ENCODE results near the gene STK32C. TPM values are rescaled to one million over a fixed set of nuclear protein-coding genes. Genes with fewer than 3 reads are reported as not detected.

Gene STK32C
- total RNA-seq, 1 donor from 2014 or later: 13.6 TPM

DNA sequence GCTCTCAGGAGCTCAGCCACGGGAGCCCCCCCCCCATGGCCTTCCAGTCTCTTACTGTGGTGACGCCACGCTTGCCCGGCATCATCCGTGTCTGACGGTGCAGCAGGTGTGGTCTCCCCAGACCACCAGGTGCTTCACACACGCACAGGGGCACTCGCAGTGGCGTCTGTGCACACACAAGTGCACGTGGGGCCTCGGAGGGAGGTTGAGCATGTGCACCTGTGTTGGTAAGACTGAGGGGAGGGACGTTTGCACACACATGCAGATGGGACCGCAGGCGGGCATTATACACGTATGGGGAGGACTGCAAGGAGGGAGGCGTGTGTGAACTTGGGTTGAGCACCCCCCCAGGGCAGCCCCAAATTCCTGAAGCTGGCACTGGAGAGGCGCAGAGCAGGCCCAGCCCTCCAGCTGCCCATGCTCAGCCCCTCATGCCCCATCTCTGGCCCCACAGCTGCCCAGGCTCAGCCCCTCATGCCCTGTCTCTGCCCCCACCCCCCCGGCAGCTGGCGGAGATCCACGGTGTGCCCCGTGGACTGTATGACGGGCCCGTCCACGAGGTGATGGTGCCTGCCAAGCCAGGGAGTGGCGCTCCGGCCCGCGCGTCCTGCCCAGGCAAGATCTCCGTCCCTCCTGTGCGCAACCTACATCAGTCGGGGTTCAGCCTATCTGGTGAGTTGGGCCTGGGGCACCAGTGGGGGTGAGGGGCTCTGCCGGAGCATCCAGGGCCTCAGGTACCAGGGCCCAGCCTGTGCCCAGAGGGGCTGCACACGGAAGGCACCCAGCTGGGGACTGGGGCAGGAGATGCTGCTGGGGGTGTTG is 104.3 kb downstream of the STK32C start:
- no peaks in the 10 kb centered on the region for H3K4me1 ChIP-seq (ENCODE audit: insufficient read depth, low read length)
- H3K9ac ChIP-seq (ENCODE audit: low read length): no peak overlapping the region
- H3K36me3 Mint-ChIP-seq (ENCODE audit: low read depth, unreplicated experiment): peaks cover 6% of the 10 kb centered on the region
- H3K27me3 Mint-ChIP-seq (ENCODE audit: low read depth, unreplicated experiment): no peaks in the 10 kb centered on the region
- no peak overlapping the region for H2AFZ ChIP-seq (ENCODE audit: low read depth, low read length)
- H3K9me3 Mint-ChIP-seq (ENCODE audit: unreplicated experiment): no peaks in the 10 kb centered on the region
- no peak overlapping the region for H3K27ac Mint-ChIP-seq (ENCODE audit: unreplicated experiment)
- H3K79me2 ChIP-seq (ENCODE audit: insufficient read depth, low read length): no peaks in the 10 kb centered on the region
- FAIRE-seq: no peak
- H3K36me3 ChIP-seq (ENCODE audit: insufficient read depth, low read length): no peaks in the 10 kb centered on the region
- H3K9me3 ChIP-seq (ENCODE audit: insufficient read depth, low read depth, low read length): no peaks in the 10 kb centered on the region
- H3K27ac ChIP-seq (ENCODE audit: low read depth, low read length): no peak overlapping the region
- H3K4me2 ChIP-seq (ENCODE audit: low read length): no peak overlapping the region
- DNase-seq (ENCODE audit: low read depth): no peak
- TF ChIP-seq, protein P1, sequence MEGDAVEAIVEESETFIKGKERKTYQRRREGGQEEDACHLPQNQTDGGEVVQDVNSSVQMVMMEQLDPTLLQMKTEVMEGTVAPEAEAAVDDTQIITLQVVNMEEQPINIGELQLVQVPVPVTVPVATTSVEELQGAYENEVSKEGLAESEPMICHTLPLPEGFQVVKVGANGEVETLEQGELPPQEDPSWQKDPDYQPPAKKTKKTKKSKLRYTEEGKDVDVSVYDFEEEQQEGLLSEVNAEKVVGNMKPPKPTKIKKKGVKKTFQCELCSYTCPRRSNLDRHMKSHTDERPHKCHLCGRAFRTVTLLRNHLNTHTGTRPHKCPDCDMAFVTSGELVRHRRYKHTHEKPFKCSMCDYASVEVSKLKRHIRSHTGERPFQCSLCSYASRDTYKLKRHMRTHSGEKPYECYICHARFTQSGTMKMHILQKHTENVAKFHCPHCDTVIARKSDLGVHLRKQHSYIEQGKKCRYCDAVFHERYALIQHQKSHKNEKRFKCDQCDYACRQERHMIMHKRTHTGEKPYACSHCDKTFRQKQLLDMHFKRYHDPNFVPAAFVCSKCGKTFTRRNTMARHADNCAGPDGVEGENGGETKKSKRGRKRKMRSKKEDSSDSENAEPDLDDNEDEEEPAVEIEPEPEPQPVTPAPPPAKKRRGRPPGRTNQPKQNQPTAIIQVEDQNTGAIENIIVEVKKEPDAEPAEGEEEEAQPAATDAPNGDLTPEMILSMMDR (IDR thresholded peaks at IDR 0.05; ENCODE audit: insufficient read depth, low read depth, low read length): no peak
- no peak for TF ChIP-seq EZH2 (IDR thresholded peaks at IDR 0.05; ENCODE audit: insufficient read depth, low read length)
- H3K4me1 Mint-ChIP-seq (ENCODE audit: low read depth, unreplicated experiment): no peaks in the 10 kb centered on the region
- H3K4me3 Mint-ChIP-seq (ENCODE audit: unreplicated experiment): no peak overlapping the region
- H4K20me1 ChIP-seq (ENCODE audit: insufficient read depth, low read length): no peaks in the 10 kb centered on the region
- no peaks in the 10 kb centered on the region for H3K27me3 ChIP-seq (ENCODE audit: insufficient read depth, low read length)
- no peak overlapping the region for H3K4me3 ChIP-seq (ENCODE audit: insufficient read depth, low read depth, low read length)

DNA sequence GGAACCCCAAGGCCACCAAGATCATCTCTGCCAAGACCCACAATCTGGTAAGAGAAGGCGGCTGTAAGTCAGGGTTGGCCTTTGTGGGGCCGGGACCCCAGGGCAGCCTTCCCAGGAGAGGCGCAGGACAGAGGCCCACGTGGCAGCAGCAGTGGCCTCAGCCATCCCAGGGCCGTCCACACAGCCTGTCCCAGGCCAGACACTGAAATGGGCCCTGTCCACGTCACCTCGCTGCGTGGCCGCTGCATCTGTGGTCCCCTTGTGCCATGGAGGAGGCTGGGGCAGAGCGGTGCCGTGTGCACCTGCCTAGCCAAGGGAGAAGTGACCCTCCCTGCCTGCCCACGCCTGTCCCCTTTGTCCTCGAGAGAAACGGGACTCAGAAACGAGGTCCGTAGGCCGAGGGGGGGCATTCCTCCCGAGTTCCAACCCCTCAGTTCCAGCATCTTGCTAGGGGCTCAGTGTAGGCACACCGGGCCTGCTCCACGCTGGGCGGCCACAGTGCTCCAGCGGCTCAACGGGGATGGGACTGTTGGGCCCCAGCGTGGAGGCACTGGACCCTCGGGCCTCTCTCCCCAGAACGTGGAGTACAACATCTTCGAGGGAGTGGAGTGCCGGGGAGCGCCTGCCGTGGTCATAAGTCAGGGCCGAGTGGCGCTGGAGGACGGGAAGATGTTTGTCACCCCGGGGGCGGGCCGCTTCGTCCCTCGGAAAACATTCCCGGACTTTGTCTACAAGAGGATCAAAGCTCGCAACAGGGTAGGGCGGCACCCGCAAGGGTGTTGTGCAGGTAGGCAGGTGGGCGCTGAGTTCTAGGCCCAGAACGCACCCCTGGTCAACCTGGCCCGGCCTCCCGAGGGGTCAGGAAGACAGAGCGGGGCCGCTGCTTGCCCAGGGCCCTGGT is 105.4 kb downstream of the STK32C start:
- no peaks in the 10 kb centered on the region for H3K9me3 Mint-ChIP-seq (ENCODE audit: unreplicated experiment)
- no peak overlapping the region for H3K27ac Mint-ChIP-seq (ENCODE audit: unreplicated experiment)
- no peak overlapping the region for H3K4me3 Mint-ChIP-seq (ENCODE audit: unreplicated experiment)
- DNase-seq (ENCODE audit: low read depth) (no peak), FAIRE-seq (no peak)
- Histone ChIP-seq H2AFZ (ENCODE audit: low read depth, low read length) (no peak overlapping the region), H3K27me3 (ENCODE audit: insufficient read depth, low read length) (no peaks in the 10 kb centered on the region), H3K9me3 (ENCODE audit: insufficient read depth, low read depth, low read length) (no peaks in the 10 kb centered on the region), H3K4me3 (ENCODE audit: insufficient read depth, low read depth, low read length) (no peak overlapping the region), H3K79me2 (ENCODE audit: insufficient read depth, low read length) (no peaks in the 10 kb centered on the region), H3K27ac (ENCODE audit: low read depth, low read length) (no peak overlapping the region), H3K36me3 (ENCODE audit: insufficient read depth, low read length) (no peaks in the 10 kb centered on the region), H3K4me1 (ENCODE audit: insufficient read depth, low read length) (no peaks in the 10 kb centered on the region), H3K4me2 (ENCODE audit: low read length) (no peak overlapping the region), H3K9ac (ENCODE audit: low read length) (no peak overlapping the region), H4K20me1 (ENCODE audit: insufficient read depth, low read length) (no peaks in the 10 kb centered on the region)
- H3K36me3 Mint-ChIP-seq (ENCODE audit: low read depth, unreplicated experiment): peaks cover 8% of the 10 kb centered on the region
- H3K27me3 Mint-ChIP-seq (ENCODE audit: low read depth, unreplicated experiment): no peaks in the 10 kb centered on the region
- TF ChIP-seq EZH2 (IDR thresholded peaks at IDR 0.05; ENCODE audit: insufficient read depth, low read length): no peak
- TF ChIP-seq, protein P1 (IDR thresholded peaks at IDR 0.05; ENCODE audit: insufficient read depth, low read depth, low read length): no peak
- no peaks in the 10 kb centered on the region for H3K4me1 Mint-ChIP-seq (ENCODE audit: low read depth, unreplicated experiment)
